Lung (tissue), 12 donors: ENCODE results near the gene TRIM5. TPM values are rescaled to one million over a fixed set of nuclear protein-coding genes. Genes with fewer than 3 reads are reported as not detected.
"Not testable (repeated sequence)": the region's sequence is repeated elsewhere in the genome, so short reads cannot be mapped to it uniquely, and the experiment has no call there.

ENCODE experiments used
- ATAC-seq: fragments of 200-7000 bp; cut with Tn5 transposase; one replicate; pipeline ENCODE4 v1.9.1; 2020; ENCODE audit warnings: moderate number of reproducible peaks; ENCODE audit not compliant: insufficient read depth, low FRiP score
- DNase-seq, 3 donors: peaks; one replicate each; pipeline ENCODE4 v3.0.0-alpha.2; 2013 to 2017
- H3K27ac ChIP-seq, 2 donors: one replicate each; pipeline ENCODE4 v1.5.1; 2013; ENCODE audit warnings: mild to moderate bottlenecking in 2 of 2, moderate library complexity in 2 of 2, control low read depth in 1 of 2, inconsistent platforms in 1 of 2, low read depth in 1 of 2, low read length in 1 of 2
- H3K27me3 ChIP-seq, 3 donors: one replicate each; pipeline ENCODE4 v1.5.1; 2013; ENCODE audit warnings: low read length in 2 of 3; ENCODE audit not compliant: control insufficient read depth in 3 of 3, insufficient read depth in 3 of 3
- H3K36me3 ChIP-seq, 4 donors: one replicate each; pipeline ENCODE4 v1.5.1; 2013; ENCODE audit warnings: low read length in 4 of 4, mild to moderate bottlenecking in 1 of 4, moderate library complexity in 1 of 4; ENCODE audit not compliant: control insufficient read depth in 4 of 4, insufficient read depth in 4 of 4
- H3K4me1 ChIP-seq, 5 donors: one replicate each; pipeline ENCODE4 v1.5.1; 2013; ENCODE audit warnings: low read length in 5 of 5, mild to moderate bottlenecking in 2 of 5, moderate library complexity in 1 of 5; ENCODE audit not compliant: control insufficient read depth in 5 of 5, insufficient read depth in 5 of 5
- H3K4me3 ChIP-seq: one replicate; pipeline ENCODE4 v1.5.1; 2013; ENCODE audit warnings: mild to moderate bottlenecking, control low read depth, moderate library complexity
- H3K9ac ChIP-seq, 2 donors: one replicate each; pipeline ENCODE4 v1.5.1; 2013; ENCODE audit warnings: low read length in 2 of 2, control low read depth in 1 of 2; ENCODE audit not compliant: insufficient read depth in 1 of 2
- H3K9me3 ChIP-seq, 4 donors: one replicate each; pipeline ENCODE4 v1.5.1; 2013; ENCODE audit warnings: low read length in 3 of 4, mild to moderate bottlenecking in 1 of 4, moderate library complexity in 1 of 4; ENCODE audit not compliant: control insufficient read depth in 4 of 4, insufficient read depth in 3 of 4
- WGBS, 2 donors: extraction: QIAGEN DNeasy Blood & Tissue Kit; methylation state at CpG; one replicate each; pipeline ENCODE4 v1.1.7; 2013; 5-methylcytosine and 5-hydroxymethylcytosine counted together
- polyA plus RNA-seq, 2 donors: library from polyadenylated mRNA; stranded (reverse); fragments of 200-250 nt; gene quantifications; one replicate each; pipeline ENCODE4 v1.2.1, GENCODE V29; 2013
- total RNA-seq, 2 donors: library from RNA; depleted of rRNA in 1 of 2; stranded (reverse); fragments of >200 nt in 1 of 2; gene quantifications; one replicate each; pipeline ENCODE4 v1.2.1, GENCODE V29; 2014 to 2021
- TF ChIP-seq, protein P1 (sequence below): IDR thresholded peaks from 2 replicates; pipeline ENCODE4 v1.5.1; 2012; ENCODE audit warnings: mild to moderate bottlenecking; ENCODE audit errors: control extremely low read depth, extremely low read depth
- donor health status: control.
- donor health status: control.
- donor health status: Bipolar disorder and iron deficiency.
- donor health status: healthy.
- donor health status: DM: yes; HTN: yes; CAD: no.

TRIM5 gene
- total and polyA plus RNA-seq, 4 donors = 12.3 to 46.0 (median 24.7) TPM

DNA sequence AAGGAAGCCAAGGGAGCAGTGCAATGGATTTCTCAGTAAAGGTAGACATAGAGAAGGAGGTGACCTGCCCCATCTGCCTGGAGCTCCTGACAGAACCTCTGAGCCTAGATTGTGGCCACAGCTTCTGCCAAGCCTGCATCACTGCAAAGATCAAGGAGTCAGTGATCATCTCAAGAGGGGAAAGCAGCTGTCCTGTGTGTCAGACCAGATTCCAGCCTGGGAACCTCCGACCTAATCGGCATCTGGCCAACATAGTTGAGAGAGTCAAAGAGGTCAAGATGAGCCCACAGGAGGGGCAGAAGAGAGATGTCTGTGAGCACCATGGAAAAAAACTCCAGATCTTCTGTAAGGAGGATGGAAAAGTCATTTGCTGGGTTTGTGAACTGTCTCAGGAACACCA, 11.3 kb upstream of the TRIM5 start:
- 61 to 87% methylated on average over 2 of the region's 2 CpGs for WGBS, 2 donors
- Histone ChIP-seq H3K4me1 (no peaks in the 10 kb centered on the region), H3K36me3 (peaks cover 2 to 19% (median 2%) of the 10 kb centered on the region in 4 donors), H3K27me3 (no peaks in the 10 kb centered on the region), H3K9me3 (no peaks in the 10 kb centered on the region), H3K9ac (no peak overlapping the region), H3K4me3 (no peak overlapping the region), H3K27ac (peak overlapping the region in 1 of 2 donors; percentile 20)
- DNase-seq = no peak
- TF ChIP-seq, protein P1, sequence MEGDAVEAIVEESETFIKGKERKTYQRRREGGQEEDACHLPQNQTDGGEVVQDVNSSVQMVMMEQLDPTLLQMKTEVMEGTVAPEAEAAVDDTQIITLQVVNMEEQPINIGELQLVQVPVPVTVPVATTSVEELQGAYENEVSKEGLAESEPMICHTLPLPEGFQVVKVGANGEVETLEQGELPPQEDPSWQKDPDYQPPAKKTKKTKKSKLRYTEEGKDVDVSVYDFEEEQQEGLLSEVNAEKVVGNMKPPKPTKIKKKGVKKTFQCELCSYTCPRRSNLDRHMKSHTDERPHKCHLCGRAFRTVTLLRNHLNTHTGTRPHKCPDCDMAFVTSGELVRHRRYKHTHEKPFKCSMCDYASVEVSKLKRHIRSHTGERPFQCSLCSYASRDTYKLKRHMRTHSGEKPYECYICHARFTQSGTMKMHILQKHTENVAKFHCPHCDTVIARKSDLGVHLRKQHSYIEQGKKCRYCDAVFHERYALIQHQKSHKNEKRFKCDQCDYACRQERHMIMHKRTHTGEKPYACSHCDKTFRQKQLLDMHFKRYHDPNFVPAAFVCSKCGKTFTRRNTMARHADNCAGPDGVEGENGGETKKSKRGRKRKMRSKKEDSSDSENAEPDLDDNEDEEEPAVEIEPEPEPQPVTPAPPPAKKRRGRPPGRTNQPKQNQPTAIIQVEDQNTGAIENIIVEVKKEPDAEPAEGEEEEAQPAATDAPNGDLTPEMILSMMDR = no peak
- ATAC-seq = no peak

- no peak overlapping the region for H3K27ac ChIP-seq
- TF ChIP-seq, protein P1 = no peak
Observed at GRCh38 chr11:5695580-5695979, 10.7 kb upstream of the TRIM5 start.

GRCh38 chr11:5694642-5695041, 9.8 kb upstream of the TRIM5 start:
- Histone ChIP-seq H3K9me3 (no peaks in the 10 kb centered on the region), H3K4me3 (no peak overlapping the region), H3K27me3 (no peaks in the 10 kb centered on the region), H3K9ac (no peak overlapping the region), H3K27ac (no peak overlapping the region), H3K36me3 (peaks cover 0 to 18% (median 2%) of the 10 kb centered on the region in 4 donors), H3K4me1 (peaks cover 0 to 5% (median 0%) of the 10 kb centered on the region in 5 donors)
- TF ChIP-seq, protein P1 = no peak
- DNase-seq (no peak), ATAC-seq (no peak)
- 48 to 70% methylated on average over 1 of the region's 1 CpG for WGBS, 2 donors

More at GRCh38 chr11:5695580-5695979, 10.7 kb upstream of the TRIM5 start:
- Histone ChIP-seq H3K9ac (no peak overlapping the region), H3K36me3 (peaks cover 2 to 19% (median 2%) of the 10 kb centered on the region in 4 donors), H3K9me3 (no peaks in the 10 kb centered on the region), H3K4me1 (peaks cover 0 to 3% (median 0%) of the 10 kb centered on the region in 5 donors), H3K4me3 (no peak overlapping the region), H3K27me3 (no peaks in the 10 kb centered on the region)
- ATAC-seq (no peak), DNase-seq (no peak)
- 92 to 94% methylated on average over 1 of the region's 1 CpG for WGBS, 2 donors

DNA sequence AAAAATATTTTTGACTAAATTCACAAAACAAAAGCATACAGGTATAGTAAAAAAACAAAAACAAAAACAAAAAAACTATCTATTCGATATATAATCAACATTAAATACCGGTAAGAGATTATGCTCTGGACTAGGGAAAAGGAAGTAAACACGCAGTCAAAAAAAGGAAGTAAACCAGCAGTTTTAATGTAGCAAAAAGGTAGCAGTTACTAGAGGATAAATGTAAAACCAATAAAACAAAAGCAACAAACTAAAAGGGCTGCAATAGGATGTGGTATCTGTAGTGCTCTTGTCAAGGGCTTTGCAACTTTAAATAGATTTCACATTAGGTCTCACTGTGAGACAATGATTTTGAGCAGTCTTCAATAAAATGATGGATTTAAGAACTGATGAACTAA, 7.1 kb upstream of the TRIM5 start:
- Histone ChIP-seq H3K36me3 (peaks cover 0 to 7% (median 0%) of the 10 kb centered on the region in 4 donors), H3K9me3 (no peaks in the 10 kb centered on the region), H3K4me3 (no peak overlapping the region), H3K9ac (no peak overlapping the region), H3K4me1 (peaks cover 0 to 7% (median 4%) of the 10 kb centered on the region in 5 donors), H3K27me3 (no peaks in the 10 kb centered on the region), H3K27ac (no peak overlapping the region)
- TF ChIP-seq, protein P1 = no peak
- no peak for DNase-seq
- 21 to 46% methylated on average over 3 of the region's 3 CpGs for WGBS, 2 donors
- no peak for ATAC-seq

DNA sequence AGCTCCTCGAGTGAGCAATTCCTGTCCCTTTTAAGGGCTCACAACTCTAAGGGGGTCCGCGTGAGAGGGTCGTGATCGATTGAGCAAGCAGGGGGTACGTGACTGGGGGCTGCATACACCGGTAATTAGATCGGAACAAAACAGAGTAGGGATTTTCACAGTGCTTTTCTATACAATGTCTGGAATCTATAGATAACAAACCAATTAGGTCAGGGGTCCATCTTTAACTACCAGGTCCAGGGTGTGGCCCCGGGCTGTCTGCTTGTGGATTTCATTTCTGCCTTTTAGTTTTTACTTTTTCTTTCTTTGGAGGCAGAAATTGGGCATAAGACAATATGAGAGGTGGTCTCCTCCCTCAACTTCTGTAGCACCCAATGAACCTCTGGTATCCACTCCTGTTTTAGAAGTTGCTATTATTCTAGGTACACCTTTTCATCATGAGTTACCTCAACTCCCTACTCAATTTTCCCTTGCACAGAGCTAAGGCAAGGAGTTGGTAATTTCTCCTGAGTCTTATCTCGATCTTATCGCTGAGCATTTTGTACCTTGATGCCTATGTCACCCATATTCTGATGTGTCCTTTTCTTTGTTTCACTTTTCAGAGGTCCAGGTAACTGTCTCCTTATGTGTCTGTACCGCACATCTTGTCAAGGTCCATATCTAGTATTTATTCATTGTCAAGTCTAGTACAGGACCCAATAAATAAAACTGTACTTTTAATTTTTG, 6.5 kb upstream of the TRIM5 start:
- H3K4me1 ChIP-seq, DNase-seq, ATAC-seq, H3K36me3 ChIP-seq, H3K9me3 ChIP-seq, H3K27me3 ChIP-seq, H3K9ac ChIP-seq: not testable (repeated sequence)
- peak overlapping the region; percentile 84 to 89 for H3K27ac ChIP-seq
- peak overlapping the region; percentile 38 for H3K4me3 ChIP-seq
- 26 to 33% methylated on average over 12 of the region's 12 CpGs for WGBS, 2 donors
